Endodermal cell (in vitro differentiated cells): Measurements from ENCODE around the gene ANAPC10. TPM values are rescaled to one million over a fixed set of nuclear protein-coding genes. Genes with fewer than 3 reads are reported as not detected.

Experiments used
- DNase-seq: peaks from one replicate; pipeline ENCODE4 v3.0.0-alpha.2; 2017
- H3K27ac ChIP-seq: 2 replicates; pipeline ENCODE4 v1.5.1; 2013; ENCODE audit warnings: mild to moderate bottlenecking, low read depth, low read length, moderate library complexity
- H3K27me3 ChIP-seq: 2 replicates; pipeline ENCODE4 v1.6.1; 2013; ENCODE audit warnings: mild to moderate bottlenecking, low read length, moderate library complexity; ENCODE audit not compliant: insufficient read depth, control insufficient read depth, poor library complexity, severe bottlenecking
- H3K36me3 ChIP-seq: 2 replicates; pipeline ENCODE4 v1.7.0; 2013; ENCODE audit warnings: mild to moderate bottlenecking, low read length, moderate library complexity; ENCODE audit not compliant: control insufficient read depth, insufficient read depth
- H3K4me1 ChIP-seq: one replicate; pipeline ENCODE4 v1.7.0; 2013; ENCODE audit warnings: low read length; ENCODE audit not compliant: control insufficient read depth, insufficient read depth
- H3K4me3 ChIP-seq: 2 replicates; pipeline ENCODE4 v1.5.1; 2013; ENCODE audit warnings: mild to moderate bottlenecking, low read length, moderate library complexity
- H3K9ac ChIP-seq: 2 replicates; pipeline ENCODE4 v1.6.1; 2013; ENCODE audit warnings: mild to moderate bottlenecking, low read length, moderate library complexity; ENCODE audit not compliant: poor library complexity, severe bottlenecking; ENCODE audit errors: extremely low read depth
- H3K9me3 ChIP-seq: 2 replicates; pipeline ENCODE4 v1.6.1; 2013; ENCODE audit warnings: mild to moderate bottlenecking, low read length, moderate library complexity; ENCODE audit not compliant: control insufficient read depth
- H3K27ac Mint-ChIP-seq: 2 replicates; pipeline ENCODE4 v1.8.0; 2020; ENCODE audit warnings: mixed read lengths
- H3K27me3 Mint-ChIP-seq: 2 replicates; pipeline ENCODE4 v1.8.0; 2021; ENCODE audit warnings: mild to moderate bottlenecking, mixed read lengths; ENCODE audit not compliant: insufficient read depth
- H3K36me3 Mint-ChIP-seq: 2 replicates; pipeline ENCODE4 v1.8.0; 2020; ENCODE audit warnings: low read depth, mixed read lengths
- H3K4me1 Mint-ChIP-seq: 2 replicates; pipeline ENCODE4 v1.8.0; 2020; ENCODE audit warnings: mixed read lengths
- H3K4me3 Mint-ChIP-seq: 2 replicates; pipeline ENCODE4 v1.8.0; 2020; ENCODE audit warnings: mild to moderate bottlenecking, moderate library complexity, mixed read lengths
- H3K9me3 Mint-ChIP-seq: 2 replicates; pipeline ENCODE4 v1.8.0; 2020; ENCODE audit warnings: mild to moderate bottlenecking, mixed read lengths
- CTCF ChIP-seq: fragments of 200-600 bp; sonication (generic); conservative IDR thresholded peaks from 2 replicates; pipeline ENCODE4 v1.5.0; 2021; ENCODE audit warnings: antibody characterized with exemption, mild to moderate bottlenecking
- WGBS, 2 experiments: methylation state at CpG; one replicate each; pipeline versions ENCODE4 v1.1.5 to v1.1.7; 2013; ENCODE audit warnings: missing lambda C conversion rate in 2 of 2, mixed read lengths in 1 of 2; ENCODE audit not compliant: insufficient coverage in 1 of 2, insufficient read length in 1 of 2; 5-methylcytosine and 5-hydroxymethylcytosine counted together
- total RNA-seq, 2 donors: library from RNA; stranded (reverse); fragmentation: NEBNext Ultra II Directional in 1 of 2; extraction: Animal tissue kit (Norgen Biotek cat#: 25700) in 1 of 2; gene quantifications; 2 replicates in 1 of 2; 3 replicates in 1 of 2; pipeline ENCODE4 v1.2.1, GENCODE V29; 2021

Gene ANAPC10
- total RNA-seq, 2 donors from 2014 or later: 25.0 to 29.6 TPM

- no peak for TF ChIP-seq CTCF
- Histone ChIP-seq H3K27me3 (no peaks in the 10 kb centered on the region), H3K9ac (no peak overlapping the region), H3K4me3 (no peak overlapping the region), H3K4me1 (no peaks in the 10 kb centered on the region), H3K27ac (no peak overlapping the region), H3K9me3 (no peaks in the 10 kb centered on the region), H3K36me3 (peaks cover 87% of the 10 kb centered on the region)
- WGBS, 2 experiments: 100% methylated on average over 2 of the region's 2 CpGs; no CpG with 5 or more reads in 1 of the 2 experiments
- Mint-ChIP-seq H3K4me1 (no peaks in the 10 kb centered on the region), H3K4me3 (no peak overlapping the region), H3K9me3 (no peaks in the 10 kb centered on the region), H3K36me3 (peaks cover 58% of the 10 kb centered on the region), H3K27me3 (no peaks in the 10 kb centered on the region), H3K27ac (no peak overlapping the region)
- no peak for DNase-seq
Observed at GRCh38 chr4:145125396-145125795, 27.4 kb upstream of the ANAPC10 start.

GRCh38 chr4:145108128-145108527 lies 10.1 kb upstream of the ANAPC10 start:
- no peak overlapping the region for H3K9ac ChIP-seq
- H3K27me3 Mint-ChIP-seq: no peaks in the 10 kb centered on the region
- peaks cover 90% of the 10 kb centered on the region for H3K36me3 ChIP-seq
- peaks cover 59% of the 10 kb centered on the region for H3K36me3 Mint-ChIP-seq
- H3K27ac Mint-ChIP-seq: no peak overlapping the region
- H3K27me3 ChIP-seq: no peaks in the 10 kb centered on the region
- no peak for DNase-seq
- H3K27ac ChIP-seq: no peak overlapping the region
- H3K4me3 Mint-ChIP-seq: no peak overlapping the region
- no peak for TF ChIP-seq CTCF
- no peak overlapping the region for H3K4me3 ChIP-seq
- no peaks in the 10 kb centered on the region for H3K4me1 ChIP-seq
- H3K9me3 ChIP-seq: no peaks in the 10 kb centered on the region
- H3K4me1 Mint-ChIP-seq: no peaks in the 10 kb centered on the region
- H3K9me3 Mint-ChIP-seq: no peaks in the 10 kb centered on the region

- no peak for DNase-seq
- H3K27me3 Mint-ChIP-seq: no peaks in the 10 kb centered on the region
- H3K27ac Mint-ChIP-seq: peak overlapping the region; percentile 3
- Histone ChIP-seq H3K36me3 (peaks cover 80% of the 10 kb centered on the region), H3K4me3 (no peak overlapping the region), H3K9me3 (no peaks in the 10 kb centered on the region), H3K9ac (no peak overlapping the region), H3K27me3 (no peaks in the 10 kb centered on the region), H3K27ac (no peak overlapping the region), H3K4me1 (no peaks in the 10 kb centered on the region)
- H3K4me3 Mint-ChIP-seq: no peak overlapping the region
- no peaks in the 10 kb centered on the region for H3K9me3 Mint-ChIP-seq
- WGBS, 2 experiments: 89 to 100% methylated on average over 1 of the region's 2 CpGs
- peaks cover 49% of the 10 kb centered on the region for H3K36me3 Mint-ChIP-seq
- TF ChIP-seq CTCF: no peak
- no peaks in the 10 kb centered on the region for H3K4me1 Mint-ChIP-seq
Observed at GRCh38 chr4:145107126-145107525, 9.1 kb upstream of the ANAPC10 start.
